Hepatocyte (in vitro differentiated cells): ENCODE data around the gene FBXL17. TPM values are rescaled to one million over a fixed set of nuclear protein-coding genes. Genes with fewer than 3 reads are reported as not detected.

Source experiments
- DNase-seq: peaks from one replicate; pipeline ENCODE4 v3.0.0-alpha.2; 2016; ENCODE audit warnings: low spot score
- H2AFZ ChIP-seq: fragments of 200-600 bp; sonication (generic); 2 replicates; pipeline ENCODE4 v1.6.0; 2016; ENCODE audit warnings: antibody characterized with exemption, mild to moderate bottlenecking
- H3K27ac ChIP-seq: fragments of 200-600 bp; sonication (generic); 2 replicates; pipeline ENCODE4 v1.5.1; 2016; ENCODE audit warnings: mild to moderate bottlenecking
- H3K27me3 ChIP-seq: fragments of 200-600 bp; sonication (generic); 2 replicates; pipeline ENCODE4 v1.6.1; 2016
- H3K36me3 ChIP-seq: fragments of 200-600 bp; sonication (generic); replicated peaks from 2 replicates; pipeline ENCODE4 v1.5.1; 2016; ENCODE audit warnings: low read depth; ENCODE audit not compliant: insufficient read depth
- H3K4me1 ChIP-seq: fragments of 200-600 bp; sonication (generic); 2 replicates; pipeline ENCODE4 v1.5.1; 2016; ENCODE audit warnings: mild to moderate bottlenecking, moderate library complexity; ENCODE audit not compliant: insufficient read depth
- H3K4me2 ChIP-seq: fragments of 200-600 bp; sonication (generic); 2 replicates; pipeline ENCODE4 v1.6.0; 2016
- H3K4me3 ChIP-seq: fragments of 200-600 bp; sonication (generic); 2 replicates; pipeline ENCODE4 v1.5.1; 2016; ENCODE audit warnings: mild to moderate bottlenecking
- H3K79me2 ChIP-seq: fragments of 200-600 bp; sonication (generic); 2 replicates; pipeline ENCODE4 v1.6.0; 2017; ENCODE audit warnings: mild to moderate bottlenecking
- H3K9me2 ChIP-seq: fragments of 200-600 bp; sonication (generic); replicated peaks from 2 replicates; pipeline ENCODE4 v1.6.0; 2017; ENCODE audit warnings: mild to moderate bottlenecking; ENCODE audit not compliant: insufficient read depth
- H3K9me3 ChIP-seq: fragments of 200-600 bp; sonication (generic); 2 replicates; pipeline ENCODE4 v1.5.1; 2016; ENCODE audit warnings: low read depth, mild to moderate bottlenecking
- H4K20me1 ChIP-seq: fragments of 200-600 bp; sonication (generic); 2 replicates; pipeline ENCODE4 v1.6.0; 2016; ENCODE audit warnings: mild to moderate bottlenecking; ENCODE audit not compliant: insufficient read depth, poor library complexity, severe bottlenecking
- EZH2 ChIP-seq: fragments of 200-600 bp; sonication (generic); IDR thresholded peaks from 2 replicates; pipeline ENCODE4 v1.6.1; 2016; ENCODE audit warnings: antibody characterized with exemption, mild to moderate bottlenecking, borderline replicate concordance
- EZH2phosphoT487 ChIP-seq: fragments of 200-600 bp; sonication (generic); IDR thresholded peaks from one replicate; pipeline ENCODE4 v1.6.1; 2018; ENCODE audit warnings: antibody characterized with exemption, mild to moderate bottlenecking, low read depth, moderate library complexity; ENCODE audit not compliant: unreplicated experiment, severe bottlenecking
- WGBS: methylation state at CpG from one replicate; pipeline ENCODE4 v1.1.6; 2016; ENCODE audit warnings: low lambda C conversion rate; ENCODE audit errors: missing lambda C conversion rate; 5-methylcytosine and 5-hydroxymethylcytosine counted together
- polyA plus RNA-seq: library from polyadenylated mRNA; unstranded; fragments of >200 nt; fragmentation: Nextera tagmentation; extraction: Ambion mirVana; gene quantifications from 2 replicates; pipeline ENCODE4 v1.2.1, GENCODE V29; 2016
- total RNA-seq: library from RNA; depleted of rRNA; stranded (reverse); fragments of >200 nt; gene quantifications from 2 replicates; pipeline ENCODE4 v1.2.3, GENCODE V29; 2014
- TF ChIP-seq, protein P1 (sequence below): fragments of 200-600 bp; sonication (generic); IDR thresholded peaks from 2 replicates; pipeline ENCODE4 v1.5.1; 2016; ENCODE audit warnings: antibody characterized with exemption, mild to moderate bottlenecking; ENCODE audit not compliant: poor library complexity

FBXL17 gene
- total and polyA plus RNA-seq, 2 experiments from 2014 or later: 12.5 to 18.2 TPM

DNA sequence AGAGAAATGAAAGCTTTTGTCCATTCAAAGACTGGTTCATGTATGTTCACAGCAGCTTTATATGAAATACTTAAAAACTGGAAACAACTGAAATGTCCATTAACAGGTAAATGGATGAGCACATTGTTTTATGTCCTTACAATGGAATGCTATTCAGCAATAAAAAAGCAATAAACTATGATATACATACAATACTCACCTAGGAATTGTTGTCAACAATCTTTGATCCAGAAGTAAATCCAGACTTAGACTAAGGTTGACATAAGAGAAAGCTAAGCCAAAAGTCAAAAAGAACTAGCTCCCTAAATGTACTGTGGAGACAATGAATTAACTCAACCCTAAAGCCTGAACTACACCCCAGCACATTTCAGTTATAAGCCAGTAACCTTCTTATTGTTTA, 54.9 kb downstream of the FBXL17 start:
- Histone ChIP-seq H3K4me3 (no peak overlapping the region), H2AFZ (no peak overlapping the region), H3K9me3 (no peaks in the 10 kb centered on the region), H3K79me2 (no peaks in the 10 kb centered on the region), H4K20me1 (no peaks in the 10 kb centered on the region), H3K4me2 (no peak overlapping the region), H3K9me2 (no peaks in the 10 kb centered on the region), H3K27me3 (no peaks in the 10 kb centered on the region), H3K36me3 (no peaks in the 10 kb centered on the region), H3K4me1 (no peaks in the 10 kb centered on the region), H3K27ac (no peak overlapping the region)
- no peak for DNase-seq
- TF ChIP-seq EZH2phosphoT487: no peak
- TF ChIP-seq, protein P1, sequence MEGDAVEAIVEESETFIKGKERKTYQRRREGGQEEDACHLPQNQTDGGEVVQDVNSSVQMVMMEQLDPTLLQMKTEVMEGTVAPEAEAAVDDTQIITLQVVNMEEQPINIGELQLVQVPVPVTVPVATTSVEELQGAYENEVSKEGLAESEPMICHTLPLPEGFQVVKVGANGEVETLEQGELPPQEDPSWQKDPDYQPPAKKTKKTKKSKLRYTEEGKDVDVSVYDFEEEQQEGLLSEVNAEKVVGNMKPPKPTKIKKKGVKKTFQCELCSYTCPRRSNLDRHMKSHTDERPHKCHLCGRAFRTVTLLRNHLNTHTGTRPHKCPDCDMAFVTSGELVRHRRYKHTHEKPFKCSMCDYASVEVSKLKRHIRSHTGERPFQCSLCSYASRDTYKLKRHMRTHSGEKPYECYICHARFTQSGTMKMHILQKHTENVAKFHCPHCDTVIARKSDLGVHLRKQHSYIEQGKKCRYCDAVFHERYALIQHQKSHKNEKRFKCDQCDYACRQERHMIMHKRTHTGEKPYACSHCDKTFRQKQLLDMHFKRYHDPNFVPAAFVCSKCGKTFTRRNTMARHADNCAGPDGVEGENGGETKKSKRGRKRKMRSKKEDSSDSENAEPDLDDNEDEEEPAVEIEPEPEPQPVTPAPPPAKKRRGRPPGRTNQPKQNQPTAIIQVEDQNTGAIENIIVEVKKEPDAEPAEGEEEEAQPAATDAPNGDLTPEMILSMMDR: no peak
- no peak for TF ChIP-seq EZH2

DNA sequence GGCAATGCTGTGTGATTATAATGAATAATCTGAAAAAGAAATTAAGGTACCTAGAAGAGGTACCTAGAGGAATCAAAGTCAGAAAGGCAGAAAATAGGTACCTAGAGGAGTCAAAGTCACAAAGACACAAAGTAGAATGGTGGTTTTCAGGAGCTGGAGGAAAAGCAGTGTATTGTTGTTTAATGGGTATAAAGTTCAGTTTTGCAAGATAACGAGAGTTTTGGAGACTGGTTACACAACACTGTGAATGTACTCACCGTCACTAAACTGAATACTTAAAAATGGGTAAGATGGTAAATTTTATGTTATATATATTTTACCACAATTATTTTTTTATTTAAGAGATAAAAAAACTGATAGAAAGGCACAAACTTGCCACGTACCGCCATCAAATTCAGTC, 57.0 kb downstream of the FBXL17 start:
- H3K79me2 ChIP-seq: no peaks in the 10 kb centered on the region
- H3K4me3 ChIP-seq: no peak overlapping the region
- H3K9me3 ChIP-seq: no peaks in the 10 kb centered on the region
- 92% methylated on average over 4 of the region's 4 CpGs for WGBS
- no peak for DNase-seq
- no peaks in the 10 kb centered on the region for H3K4me1 ChIP-seq
- no peaks in the 10 kb centered on the region for H3K27me3 ChIP-seq
- no peak overlapping the region for H2AFZ ChIP-seq
- H3K4me2 ChIP-seq: no peak overlapping the region
- H3K36me3 ChIP-seq: no peaks in the 10 kb centered on the region
- H3K9me2 ChIP-seq: no peaks in the 10 kb centered on the region
- H4K20me1 ChIP-seq: no peaks in the 10 kb centered on the region
- H3K27ac ChIP-seq: no peak overlapping the region
- TF ChIP-seq EZH2: no peak
- TF ChIP-seq, protein P1: no peak
- no peak for TF ChIP-seq EZH2phosphoT487

- H3K4me1 ChIP-seq: no peaks in the 10 kb centered on the region
- no peaks in the 10 kb centered on the region for H4K20me1 ChIP-seq
- no peak overlapping the region for H3K4me2 ChIP-seq
- H2AFZ ChIP-seq: no peak overlapping the region
- 94% methylated on average over 1 of the region's 1 CpG for WGBS
- H3K27me3 ChIP-seq: no peaks in the 10 kb centered on the region
- no peaks in the 10 kb centered on the region for H3K36me3 ChIP-seq
- H3K27ac ChIP-seq: no peak overlapping the region
- TF ChIP-seq, protein P1: no peak
- no peak for TF ChIP-seq EZH2
- no peak for TF ChIP-seq EZH2phosphoT487
- no peaks in the 10 kb centered on the region for H3K79me2 ChIP-seq
- no peak for DNase-seq
- no peak overlapping the region for H3K4me3 ChIP-seq
- H3K9me2 ChIP-seq: no peaks in the 10 kb centered on the region
- no peaks in the 10 kb centered on the region for H3K9me3 ChIP-seq
Measured at GRCh38 chr5:108321341-108321740, 60.6 kb downstream of the FBXL17 start.

- H3K9me2 ChIP-seq: no peaks in the 10 kb centered on the region
- H3K4me1 ChIP-seq: no peaks in the 10 kb centered on the region
- no peaks in the 10 kb centered on the region for H3K27me3 ChIP-seq
- DNase-seq: no peak
- H3K36me3 ChIP-seq: no peaks in the 10 kb centered on the region
- no peak overlapping the region for H2AFZ ChIP-seq
- H3K27ac ChIP-seq: no peak overlapping the region
- no peak overlapping the region for H3K4me3 ChIP-seq
- H3K4me2 ChIP-seq: no peak overlapping the region
- no peaks in the 10 kb centered on the region for H4K20me1 ChIP-seq
- no peak for TF ChIP-seq EZH2phosphoT487
- TF ChIP-seq, protein P1: no peak
- no peaks in the 10 kb centered on the region for H3K9me3 ChIP-seq
- H3K79me2 ChIP-seq: no peaks in the 10 kb centered on the region
Measured at GRCh38 chr5:108320231-108320630, 61.7 kb downstream of the FBXL17 start.
